K562 (cell line): ENCODE results near the gene UBN1. TPM values are rescaled to one million over a fixed set of nuclear protein-coding genes. Genes with fewer than 3 reads are reported as not detected.

Experiments used
- ATAC-seq: fragments of 200-7000 bp; cut with Tn5 transposase; 3 replicates; pipeline ENCODE4 v1.9.1; 2020; ENCODE audit warnings: moderate library complexity
- BruUV-seq: library from RNA; stranded (reverse); fragments of 400-500 nt; replicated peaks from 2 replicates; lab custom pipeline; 2021; lab: Mats Ljungman, UMichigan
- CTCF ChIA-PET: fragments of 300-600 bp; formaldehyde crosslinking; extraction: SDS; loops from one replicate; lab custom pipeline; 2021; ENCODE audit warnings: low intra/inter-chr PET ratio; lab: Yijun Ruan, JAX
- POLR2A ChIA-PET: fragments of 300-600, 350-650 bp; sonication (Branson Sonifier 250); formaldehyde crosslinking; extraction: SDS; loops from one replicate; lab custom pipeline; 2021; ENCODE audit warnings: antibody characterized with exemption, inconsistent platforms; lab: Yijun Ruan, JAX
- DNase-seq, 4 experiments: peaks; one replicate each; pipeline versions ENCODE4 v3.0.0 to v3.0.0-alpha.2; 2011 to 2018; ENCODE audit warnings: low spot score in 3 of 4, mixed read lengths in 3 of 4; ENCODE audit errors: extremely low read depth in 1 of 4
- FAIRE-seq: peaks from 2 replicates; lab custom pipeline; 2011; peaks lifted over from hg19 to GRCh38; lab: Jason Lieb, UNC
- H2AFZ ChIP-seq: 2 replicates; pipeline ENCODE4 v1.6.0; 2011; ENCODE audit warnings: low read depth, low read length, control low read depth, inconsistent platforms
- H3K27ac ChIP-seq: fragments of 200-600 bp; 3 replicates; pipeline ENCODE4 v1.8.0; 2011; ENCODE audit warnings: low read depth, mild to moderate bottlenecking, control low read depth, inconsistent platforms, low read length, moderate library complexity, mixed read lengths; ENCODE audit errors: extremely low read depth
- H3K27me3 ChIP-seq, 2 experiments: fragments of 300-600 bp in 1 of 2; 2 replicates in 1 of 2; 3 replicates in 1 of 2; pipeline versions ENCODE4 v1.6.0 to v1.8.0; 2011; ENCODE audit warnings: inconsistent platforms in 2 of 2, low read length in 2 of 2, mild to moderate bottlenecking in 1 of 2, mixed read lengths in 1 of 2, moderate library complexity in 1 of 2; ENCODE audit not compliant: control insufficient read depth in 2 of 2, insufficient read depth in 2 of 2
- H3K36me3 ChIP-seq: fragments of 300-600 bp; 3 replicates; pipeline ENCODE4 v1.8.0; 2011; ENCODE audit warnings: mild to moderate bottlenecking, low read length, inconsistent platforms; ENCODE audit not compliant: control insufficient read depth, insufficient read depth
- H3K4me1 ChIP-seq, 2 experiments: fragments of 200-600 bp in 1 of 2; replicated peaks in 1 of 2; 2 replicates in 1 of 2; 3 replicates in 1 of 2; pipeline versions ENCODE4 v1.5.1 to v1.8.0; 2011; ENCODE audit warnings: inconsistent platforms in 2 of 2, low read length in 2 of 2, mild to moderate bottlenecking in 1 of 2, mixed read lengths in 1 of 2, moderate library complexity in 1 of 2; ENCODE audit not compliant: control insufficient read depth in 2 of 2, insufficient read depth in 2 of 2
- H3K4me2 ChIP-seq: 2 replicates; pipeline ENCODE4 v1.6.1; 2011; ENCODE audit warnings: low read length, control low read depth, inconsistent platforms, mixed read lengths; ENCODE audit not compliant: insufficient read depth
- H3K4me3 ChIP-seq: fragments of 200-600 bp; sonication (generic), shearing (Covaris generic); 2 replicates; pipeline ENCODE4 v1.5.1; 2016; ENCODE audit warnings: control low read depth, inconsistent platforms
- H3K79me2 ChIP-seq: fragments of 200-600 bp; 3 replicates; pipeline ENCODE4 v1.8.0; 2011; ENCODE audit warnings: low read length, inconsistent platforms; ENCODE audit not compliant: control insufficient read depth, insufficient read depth
- H3K9ac ChIP-seq, 2 experiments: 2 replicates each; pipeline versions ENCODE4 v1.6.0 to v1.6.1; 2011; ENCODE audit warnings: low read depth in 2 of 2, low read length in 2 of 2, control low read depth in 1 of 2, inconsistent platforms in 1 of 2, mild to moderate bottlenecking in 1 of 2, mixed read lengths in 1 of 2; ENCODE audit not compliant: insufficient read depth in 1 of 2
- H3K9me1 ChIP-seq: one replicate; pipeline ENCODE4 v1.6.0; 2011; ENCODE audit warnings: inconsistent platforms, mild to moderate bottlenecking, low read length, moderate library complexity; ENCODE audit not compliant: control insufficient read depth, insufficient read depth
- H3K9me3 ChIP-seq: replicated peaks from 2 replicates; pipeline ENCODE4 v1.5.1; 2011; ENCODE audit warnings: low read depth, low read length, inconsistent platforms; ENCODE audit not compliant: control insufficient read depth, insufficient read depth
- H4K20me1 ChIP-seq: replicated peaks from 2 replicates; pipeline ENCODE4 v1.6.1; 2011; ENCODE audit warnings: low read length, inconsistent platforms, mixed read lengths; ENCODE audit not compliant: control insufficient read depth, insufficient read depth
- ARID3B ChIP-seq: fragments of 250-450 bp; sonication (Bioruptor Pico); IDR thresholded peaks from 2 replicates; pipeline ENCODE4 v1.4.0; 2020; ENCODE audit warnings: borderline replicate concordance
- CBFB ChIP-seq: sonication (generic); formaldehyde crosslinking; IDR thresholded peaks from 2 replicates; pipeline ENCODE4 v1.4.0; 2020; ENCODE audit warnings: mild to moderate bottlenecking, missing genetic modification reagents
- POLR2AphosphoS2 ChIP-seq: IDR thresholded peaks from 2 replicates; pipeline ENCODE4 v1.6.1; 2012; ENCODE audit warnings: low read length, improper control_type of control experiment
- SRSF1 ChIP-seq: fragments of 200-400 bp; formaldehyde crosslinking; IDR thresholded peaks from 2 replicates; pipeline ENCODE4 v1.6.1; 2017; ENCODE audit warnings: mild to moderate bottlenecking, low read depth, low read length, moderate library complexity
- ZFP1 ChIP-seq: fragments of 450-650 bp; formaldehyde crosslinking; IDR thresholded peaks from 2 replicates; pipeline ENCODE4 v1.4.0; 2020; ENCODE audit warnings: mild to moderate bottlenecking, mixed read lengths
- WGBS: fragments of 100-300 bp; shearing (Covaris generic); methylation state at CpG from one replicate; pipeline ENCODE4 v1.1.6; 2016; ENCODE audit warnings: low coverage, mixed read lengths; ENCODE audit not compliant: insufficient coverage; ENCODE audit errors: missing lambda C conversion rate; 5-methylcytosine and 5-hydroxymethylcytosine counted together
- in situ Hi-C: fragments of 300-500 bp; cut with MboI; formaldehyde crosslinking; loops from 4 replicates; pipeline ENCODE4 v1.15.0; 2018; ENCODE audit warnings: inconsistent platforms, mixed read lengths
- intact Hi-C: fragments of 100-400 bp; cut with micrococcal nuclease; formaldehyde crosslinking; loops from 2 replicates; pipeline ENCODE4 v1.14.2; 2022
- polyA plus RNA-seq, 8 experiments: library from polyadenylated mRNA; depleted of rRNA in 4 of 8; stranded (reverse) in 5 of 8; unstranded in 3 of 8; fragments of >200 nt; fragmentation: Nextera tagmentation in 2 of 8; fragmentation: Illumina TruSeq in 1 of 8; extraction: Ambion mirVana in 2 of 8; extraction: Trizol in 1 of 8; gene quantifications; 2 replicates each; pipeline versions ENCODE4 v1.2.1 to v1.2.3, GENCODE V29; 2011 to 2014; ENCODE audit warnings: inconsistent platforms in 1 of 8, missing spikeins in 1 of 8
- total RNA-seq, 7 experiments: library from RNA; depleted of rRNA in 6 of 7; stranded (reverse); fragments of >200 nt in 6 of 7; fragmentation: Illumina TruSeq in 2 of 7; extraction: Trizol in 2 of 7; gene quantifications; 2 replicates each; pipeline versions ENCODE4 v1.2.1 to v1.2.3, GENCODE V29; 2011 to 2021; ENCODE audit warnings: low replicate concordance in 1 of 7

Gene UBN1
- total and polyA plus RNA-seq, 9 of the 15 experiments (the other 6 are each of a cell fraction or from before 2014, with no cell fraction given), result 1.5 to 45.7 (median 20.6) TPM

GRCh38 chr16:4811773-4812172 lies 35.5 kb upstream of the UBN1 start:
- WGBS, result 85% methylated on average over 5 of the region's 9 CpGs
- no peak overlapping the region for H3K4me2 ChIP-seq
- no peaks in the 10 kb centered on the region for H3K27me3 ChIP-seq
- peaks cover 0 to 3% of the 10 kb centered on the region in 2 experiments; a peak in 2 of 5 replicates for H3K4me1 ChIP-seq
- ATAC-seq (no peak), DNase-seq (no peak), FAIRE-seq (no peak)
- H3K9ac ChIP-seq, result peak overlapping the region in 1 of 2 experiments; percentile 22; a peak in 1 of 4 replicates
- H4K20me1 ChIP-seq, result no peaks in the 10 kb centered on the region; the same call in 1 of the 2 replicates
- intact Hi-C loops, result no loop called here
- H3K79me2 ChIP-seq, result no peaks in the 10 kb centered on the region
- no TSS peak for BruUV-seq
- peaks cover 83% of the 10 kb centered on the region for H3K36me3 ChIP-seq
- no peaks in the 10 kb centered on the region for H3K9me3 ChIP-seq
- in situ Hi-C loops, result no loop called here
- no peaks in the 10 kb centered on the region for H3K9me1 ChIP-seq
- TF ChIP-seq ARID3B (CRISPR knock-in tag), result no peak
- TF ChIP-seq POLR2AphosphoS2, result 0 out of 2 replicates have a peak, but pooled peaks have one; percentile 57
- TF ChIP-seq ZFP1 (CRISPR knock-in tag), result no peak
- no peak for TF ChIP-seq CBFB (CRISPR knock-in tag)
- TF ChIP-seq SRSF1, result no peak
- POLR2A ChIA-PET, result interaction anchor here (0.5 to 0.7 kb wide), 3 partner anchors 15 to 515 kb away, joined by 3 read pairs; no protein-coding TSS in a partner anchor
- CTCF ChIA-PET, result no interaction called here
- H2AFZ ChIP-seq, result no peak overlapping the region
- H3K4me3 ChIP-seq, result no peak overlapping the region
- H3K27ac ChIP-seq, result no peak overlapping the region
